WI38 (cell line): Measurements from ENCODE around the gene SLCO4A1.

Experiments used
- H3K4me3 ChIP-seq: 2 replicates; pipeline ENCODE4 v1.5.1; 2011; ENCODE audit warnings: low read depth, mild to moderate bottlenecking, control low read depth, low read length
- TF ChIP-seq, protein P1 (sequence below): IDR thresholded peaks from 2 replicates; pipeline ENCODE4 v1.5.1; 2012; ENCODE audit warnings: low read depth, mild to moderate bottlenecking, control low read depth, low read length

SLCO4A1 gene

DNA sequence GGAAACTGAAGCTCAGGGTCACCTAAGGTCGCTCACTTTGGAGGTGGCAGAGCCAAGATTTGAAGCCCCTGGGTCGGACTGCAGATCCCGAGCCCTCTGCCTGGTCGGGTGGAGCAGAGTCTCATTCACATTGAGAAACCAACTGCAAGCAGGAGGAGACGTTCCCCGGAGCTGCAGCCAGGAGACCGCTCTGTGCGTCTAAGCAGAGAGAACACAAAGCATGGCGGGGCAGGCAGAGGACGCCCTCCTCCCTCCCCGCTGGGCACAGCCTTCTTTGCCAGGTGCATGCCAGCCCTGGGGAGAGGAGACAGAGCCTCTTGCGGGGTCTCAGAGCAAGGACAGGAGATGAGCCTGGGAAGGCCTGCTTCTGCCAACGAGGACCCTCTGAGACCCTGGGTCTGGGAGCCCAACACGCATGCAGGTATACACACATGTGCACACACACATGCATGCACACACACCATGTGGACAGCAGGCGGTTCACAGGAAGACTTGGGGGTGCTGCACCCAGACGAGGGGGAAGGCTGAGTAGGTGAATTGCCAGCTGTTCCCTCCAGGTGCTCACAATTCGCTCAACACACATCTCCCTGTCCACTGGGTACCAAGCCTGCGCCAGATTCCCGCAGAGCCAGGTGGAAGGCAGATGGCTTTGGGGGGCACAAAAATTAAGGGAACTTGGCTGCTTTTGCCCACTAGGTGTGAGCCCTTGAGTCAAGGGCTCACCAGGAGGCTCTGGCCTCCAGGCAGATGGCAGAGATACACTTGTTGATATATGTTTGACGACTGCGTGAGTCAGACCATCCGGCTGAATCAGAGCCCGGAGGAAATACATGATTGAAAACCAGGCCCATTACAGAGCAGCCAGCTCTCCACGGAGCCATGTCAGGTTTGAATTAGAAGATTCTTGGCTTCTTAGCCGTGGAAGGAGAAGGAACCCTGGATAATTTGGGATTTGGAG, 60.9 kb downstream of the SLCO4A1 start:
- H3K4me3 ChIP-seq, result peak overlapping the region; percentile 30; the same call in 1 of the 2 replicates

DNA sequence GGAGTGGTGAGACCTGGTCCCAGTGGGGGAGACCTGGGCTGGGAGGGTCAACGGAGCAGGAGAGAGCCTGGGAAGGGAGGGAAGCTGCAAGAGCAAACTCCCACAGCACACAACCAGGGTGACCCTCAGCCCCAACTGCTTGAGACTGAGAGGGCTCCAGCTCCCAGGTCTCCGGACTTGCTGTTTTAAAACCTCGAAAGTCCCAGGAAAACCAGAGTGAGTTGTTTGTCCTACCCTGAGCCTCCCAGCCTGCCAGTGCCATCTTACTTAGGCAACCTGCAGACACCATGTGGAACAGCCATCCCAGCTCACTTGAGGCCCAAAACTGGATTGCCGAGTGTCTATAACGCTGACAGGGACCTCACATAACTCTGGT, 61.5 kb downstream of the SLCO4A1 start:
- TF ChIP-seq, protein P1, sequence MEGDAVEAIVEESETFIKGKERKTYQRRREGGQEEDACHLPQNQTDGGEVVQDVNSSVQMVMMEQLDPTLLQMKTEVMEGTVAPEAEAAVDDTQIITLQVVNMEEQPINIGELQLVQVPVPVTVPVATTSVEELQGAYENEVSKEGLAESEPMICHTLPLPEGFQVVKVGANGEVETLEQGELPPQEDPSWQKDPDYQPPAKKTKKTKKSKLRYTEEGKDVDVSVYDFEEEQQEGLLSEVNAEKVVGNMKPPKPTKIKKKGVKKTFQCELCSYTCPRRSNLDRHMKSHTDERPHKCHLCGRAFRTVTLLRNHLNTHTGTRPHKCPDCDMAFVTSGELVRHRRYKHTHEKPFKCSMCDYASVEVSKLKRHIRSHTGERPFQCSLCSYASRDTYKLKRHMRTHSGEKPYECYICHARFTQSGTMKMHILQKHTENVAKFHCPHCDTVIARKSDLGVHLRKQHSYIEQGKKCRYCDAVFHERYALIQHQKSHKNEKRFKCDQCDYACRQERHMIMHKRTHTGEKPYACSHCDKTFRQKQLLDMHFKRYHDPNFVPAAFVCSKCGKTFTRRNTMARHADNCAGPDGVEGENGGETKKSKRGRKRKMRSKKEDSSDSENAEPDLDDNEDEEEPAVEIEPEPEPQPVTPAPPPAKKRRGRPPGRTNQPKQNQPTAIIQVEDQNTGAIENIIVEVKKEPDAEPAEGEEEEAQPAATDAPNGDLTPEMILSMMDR, result no peak
- H3K4me3 ChIP-seq, result peak overlapping the region; percentile 30; the same call in 1 of the 2 replicates

More for the DNA sequence above, 60.9 kb downstream of the SLCO4A1 start:
- TF ChIP-seq, protein P1, result peak; percentile 51

DNA sequence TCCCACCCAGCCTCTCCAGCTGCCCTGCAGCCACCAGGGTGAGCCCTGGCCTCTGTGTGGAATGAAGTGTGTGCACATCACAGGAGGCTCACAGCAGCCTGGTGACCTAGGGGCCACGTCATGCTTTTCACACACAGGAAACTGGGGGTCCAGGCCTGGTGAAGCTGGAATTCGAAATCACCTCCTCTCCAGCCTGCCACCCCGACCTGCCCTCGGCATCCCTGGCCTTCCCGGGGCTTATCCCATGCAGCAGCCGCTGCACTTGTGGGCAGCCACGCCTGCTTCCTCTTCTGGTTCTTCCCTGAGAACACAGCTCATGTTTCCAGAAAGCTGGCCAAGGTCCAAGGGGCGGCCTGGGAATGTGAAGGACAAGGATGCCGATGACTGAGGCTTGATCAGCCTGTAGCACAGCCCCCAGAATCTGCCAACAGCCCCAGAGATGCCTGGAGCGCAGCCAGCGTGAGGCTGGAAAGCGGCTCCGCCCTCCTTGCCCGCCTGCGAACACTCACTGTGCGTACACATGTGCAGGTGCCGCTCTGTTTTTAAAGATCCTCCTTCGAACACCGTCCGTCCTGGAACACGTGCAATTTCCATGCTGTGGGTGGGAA, 62.1 kb downstream of the SLCO4A1 start:
- TF ChIP-seq, protein P1, result no peak
- no peak overlapping the region for H3K4me3 ChIP-seq

DNA sequence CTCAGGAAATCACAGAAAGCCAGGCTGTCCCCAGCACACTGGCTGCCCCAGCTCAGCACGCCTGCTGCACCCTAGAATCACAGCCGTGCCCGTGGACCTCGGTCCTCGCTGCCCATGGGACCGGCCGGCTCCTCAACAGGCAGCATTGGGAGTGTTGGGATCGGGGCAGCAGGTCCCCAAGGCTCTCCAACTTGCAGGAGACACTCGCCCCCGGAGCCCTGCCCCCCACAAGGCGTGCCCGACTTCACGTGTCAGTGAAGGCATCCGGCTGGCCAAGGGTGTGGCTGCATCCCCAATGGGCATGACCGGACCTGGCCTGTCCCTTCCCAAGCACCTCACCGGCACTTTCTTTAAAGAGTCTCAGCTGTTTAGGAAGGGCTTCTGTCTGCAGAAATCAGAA, 63.3 kb downstream of the SLCO4A1 start:
- TF ChIP-seq, protein P1, result no peak
- H3K4me3 ChIP-seq, result no peak overlapping the region

DNA sequence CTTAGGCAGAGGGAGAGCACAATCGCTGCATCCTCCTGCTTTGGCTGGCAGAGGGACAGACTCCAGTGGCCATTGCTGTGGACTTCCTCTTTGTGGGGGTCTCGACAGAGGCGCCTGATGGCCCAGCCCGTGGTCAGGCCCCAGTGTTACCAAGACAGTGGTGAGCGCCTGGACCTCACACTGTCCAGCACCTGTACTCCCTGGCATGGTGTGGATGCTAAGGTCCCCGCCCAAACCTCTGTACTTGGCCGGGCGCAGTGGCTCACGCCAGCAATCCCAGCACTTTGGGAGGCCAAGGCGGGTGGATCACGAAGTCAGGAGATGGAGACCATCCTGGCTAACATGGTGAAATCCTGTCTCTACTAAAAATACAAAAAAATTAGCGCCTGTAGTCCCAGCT, 64.0 kb downstream of the SLCO4A1 start:
- TF ChIP-seq, protein P1, result no peak
- no peak overlapping the region for H3K4me3 ChIP-seq

DNA sequence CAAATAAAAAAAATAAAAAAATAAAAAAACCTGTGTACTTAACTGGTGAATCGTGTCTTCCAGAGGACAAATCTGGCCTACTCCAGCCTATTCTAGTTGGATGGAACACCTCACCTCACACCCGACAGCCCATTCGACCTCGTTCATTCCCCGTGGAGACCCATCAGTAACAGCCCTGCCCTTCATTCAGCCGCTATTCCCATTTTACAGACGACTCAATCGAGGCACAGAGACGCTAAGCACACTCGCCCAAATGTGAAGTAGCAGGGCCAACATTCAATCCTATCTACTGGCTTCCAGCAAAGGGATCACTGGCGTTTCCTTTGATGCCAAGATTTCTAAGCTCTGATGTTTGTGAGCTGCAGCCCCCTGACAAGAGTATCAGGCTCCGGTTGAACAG, 64.6 kb downstream of the SLCO4A1 start:
- no peak overlapping the region for H3K4me3 ChIP-seq
- TF ChIP-seq, protein P1, result no peak

DNA sequence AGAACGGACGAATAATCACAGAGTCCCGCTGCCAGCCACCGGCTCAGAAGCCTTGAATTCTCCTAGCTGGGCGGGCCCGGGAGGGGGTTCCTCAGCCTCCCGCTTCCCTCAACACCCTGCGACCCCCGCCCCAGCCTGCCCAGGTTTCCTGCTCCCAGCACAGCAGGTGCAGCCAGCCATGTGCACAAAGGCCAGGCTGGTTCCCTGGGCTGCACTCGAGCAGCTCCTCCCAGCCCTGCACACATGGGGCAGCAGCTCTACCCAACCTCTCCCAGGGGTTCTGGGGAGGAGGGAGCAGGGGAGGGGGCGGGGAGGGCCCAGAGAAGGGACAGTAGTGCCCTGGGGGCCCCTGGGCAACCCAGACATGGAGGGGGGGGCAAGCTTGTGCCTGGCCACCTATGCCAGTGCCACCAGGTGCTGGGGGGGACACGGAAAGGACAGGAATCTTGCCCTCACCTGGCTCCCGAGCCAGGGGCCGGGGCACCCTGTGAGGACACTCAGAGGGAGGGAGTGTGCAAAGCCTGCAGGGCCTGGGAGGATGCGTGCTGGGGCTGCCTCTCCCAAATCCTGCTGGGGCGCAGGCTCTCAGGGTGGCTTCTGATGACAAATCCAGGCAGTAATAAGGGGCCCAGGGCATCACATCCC, 65.1 kb downstream of the SLCO4A1 start:
- TF ChIP-seq, protein P1, result no peak

More for the DNA sequence above, 65.1 kb downstream of the SLCO4A1 start:
- H3K4me3 ChIP-seq, result no peak overlapping the region
